WTC11 (cell line): Measurements from ENCODE around the gene S100P. TPM values are rescaled to one million over a fixed set of nuclear protein-coding genes. Genes with fewer than 3 reads are reported as not detected.

ENCODE experiments used
- ATAC-seq: fragments of 200-7000 bp; cut with Tn5 transposase; 2 replicates; pipeline ENCODE4 v1.10.0; 2021; ENCODE audit warnings: mild to moderate bottlenecking, moderate library complexity
- CTCF ChIA-PET: fragments of 300-600 bp; sonication (Branson Sonifier 250); formaldehyde crosslinking; loops from one replicate; lab custom pipeline; 2021; ENCODE audit warnings: antibody characterized with exemption; lab: Charles Lee
- POLR2A ChIA-PET: fragments of 350-600 bp; sonication (Branson Sonifier 250); formaldehyde crosslinking; loops from one replicate; lab custom pipeline; 2021; ENCODE audit warnings: antibody characterized with exemption; lab: Charles Lee
- DNase-seq: peaks from one replicate; pipeline ENCODE4 v3.0.0; 2021; ENCODE audit warnings: low spot score
- H3K27ac Mint-ChIP-seq: 2 replicates; pipeline ENCODE4 v1.8.0; 2021; ENCODE audit warnings: mixed read lengths
- H3K27me3 Mint-ChIP-seq: 2 replicates; pipeline ENCODE4 v1.8.0; 2021; ENCODE audit warnings: low read depth, mild to moderate bottlenecking, moderate library complexity, mixed read lengths
- H3K36me3 Mint-ChIP-seq: 2 replicates; pipeline ENCODE4 v1.8.0; 2021; ENCODE audit warnings: mixed read lengths
- H3K4me1 Mint-ChIP-seq: 2 replicates; pipeline ENCODE4 v1.8.0; 2022; ENCODE audit warnings: mixed read lengths
- H3K4me3 Mint-ChIP-seq: 2 replicates; pipeline ENCODE4 v1.8.0; 2021; ENCODE audit warnings: mild to moderate bottlenecking, moderate library complexity, mixed read lengths
- H3K9me3 Mint-ChIP-seq: 2 replicates; pipeline ENCODE4 v1.8.0; 2021; ENCODE audit warnings: mixed read lengths
- EMX1 ChIP-seq: fragments of 250-450 bp; sonication (Bioruptor Pico); IDR thresholded peaks from 2 replicates; pipeline ENCODE4 v1.8.0; 2021; ENCODE audit warnings: mild to moderate bottlenecking
- ERG ChIP-seq: fragments of 250-450 bp; sonication (Bioruptor Pico); IDR thresholded peaks from 2 replicates; pipeline ENCODE4 v1.8.0; 2021; ENCODE audit warnings: mild to moderate bottlenecking
- ETV6 ChIP-seq: sonication (generic); formaldehyde crosslinking; IDR thresholded peaks from 2 replicates; pipeline ENCODE4 v1.8.1; 2022; ENCODE audit warnings: mild to moderate bottlenecking, missing genetic modification reagents
- FOXP1 ChIP-seq: sonication (generic); formaldehyde crosslinking; IDR thresholded peaks from 2 replicates; pipeline ENCODE4 v1.8.0; 2022; ENCODE audit warnings: missing genetic modification reagents, mild to moderate bottlenecking, moderate library complexity, borderline replicate concordance
- GRHL2 ChIP-seq: fragments of 250-450 bp; sonication (Bioruptor Pico); IDR thresholded peaks from 2 replicates; pipeline ENCODE4 v1.8.0; 2022; ENCODE audit warnings: mild to moderate bottlenecking, moderate library complexity; ENCODE audit not compliant: insufficient replicate concordance, severe bottlenecking
- GTF2I ChIP-seq: fragments of 250-450 bp; sonication (Bioruptor Pico); conservative IDR thresholded peaks from 2 replicates; pipeline ENCODE4 v1.4.0; 2021; ENCODE audit warnings: mild to moderate bottlenecking
- IRF2 ChIP-seq: sonication (generic); formaldehyde crosslinking; IDR thresholded peaks from 2 replicates; pipeline ENCODE4 v1.8.0; 2022; ENCODE audit warnings: low read depth, missing genetic modification reagents, borderline replicate concordance
- RORB ChIP-seq: fragments of 250-450 bp; sonication (Bioruptor Pico); IDR thresholded peaks from 2 replicates; pipeline ENCODE4 v1.9.0; 2021; ENCODE audit warnings: mild to moderate bottlenecking
- SMAD3 ChIP-seq: sonication (generic); formaldehyde crosslinking; IDR thresholded peaks from 2 replicates; pipeline ENCODE4 v1.8.0; 2022; ENCODE audit warnings: missing genetic modification reagents, mild to moderate bottlenecking, borderline replicate concordance
- STAT6 ChIP-seq: sonication (generic); formaldehyde crosslinking; conservative IDR thresholded peaks from 2 replicates; pipeline ENCODE4 v1.8.1; 2023; ENCODE audit warnings: mild to moderate bottlenecking, low read depth, missing genetic modification reagents, moderate library complexity
- TP53 ChIP-seq: sonication (generic); formaldehyde crosslinking; IDR thresholded peaks from 2 replicates; pipeline ENCODE4 v1.8.1; 2023; ENCODE audit warnings: mild to moderate bottlenecking, missing genetic modification reagents
- ZNF263 ChIP-seq: sonication (generic); formaldehyde crosslinking; IDR thresholded peaks from 2 replicates; pipeline ENCODE4 v1.8.1; 2022; ENCODE audit warnings: low read depth, mild to moderate bottlenecking, moderate library complexity, missing genetic modification reagents
- ZNF281 ChIP-seq: sonication (generic); formaldehyde crosslinking; IDR thresholded peaks from 2 replicates; pipeline ENCODE4 v1.8.0; 2023; ENCODE audit warnings: mild to moderate bottlenecking, missing genetic modification reagents
- ZNF423 ChIP-seq: fragments of 250-450 bp; sonication (Bioruptor Pico); IDR thresholded peaks from 2 replicates; pipeline ENCODE4 v2.1.2; 2022; ENCODE audit warnings: mild to moderate bottlenecking, moderate library complexity
- total RNA-seq: library from RNA; stranded (reverse); gene quantifications from 3 replicates; pipeline ENCODE4 v1.2.3, GENCODE V29; 2021

Gene S100P
- total RNA-seq, 1 experiment from 2014 or later: not detected

- peaks cover 34% of the 10 kb centered on the region for H3K27me3 Mint-ChIP-seq
- peaks cover 2% of the 10 kb centered on the region; the same call in 1 of the 2 replicates for H3K4me1 Mint-ChIP-seq
- POLR2A ChIA-PET: no interaction called here
- no peak overlapping the region for H3K27ac Mint-ChIP-seq
- DNase-seq (no peak), ATAC-seq (no peak)
- H3K9me3 Mint-ChIP-seq: peaks cover 3% of the 10 kb centered on the region; the same call in 1 of the 2 replicates
- TF ChIP-seq ETV6 (CRISPR knock-in tag): no peak
- TF ChIP-seq ERG (CRISPR knock-in tag): no peak
- TF ChIP-seq GRHL2 (CRISPR knock-in tag): no peak
- TF ChIP-seq EMX1 (CRISPR knock-in tag): no peak
- no peak for TF ChIP-seq TP53 (CRISPR knock-in tag)
- TF ChIP-seq ZNF423 (CRISPR knock-in tag): no peak
- TF ChIP-seq, all 79 proteins: peak for 0
- CTCF ChIA-PET: interaction anchor here (1.4 kb wide), 1 partner anchor 25 kb away, joined by 3 read pairs; no protein-coding TSS in a partner anchor
- H3K4me3 Mint-ChIP-seq: no peak overlapping the region
- H3K36me3 Mint-ChIP-seq: no peaks in the 10 kb centered on the region
Observed at GRCh38 chr4:6655924-6656323, 37.8 kb upstream of the S100P start.

GRCh38 chr4:6657242-6658208 is 36.2 kb upstream of the S100P start:
- POLR2A ChIA-PET: interaction anchor here (0.7 kb wide), 1 partner anchor 90 kb away, joined by 3 read pairs; no protein-coding TSS in a partner anchor
- CTCF ChIA-PET: interaction anchor here (0.6 to 1.8 kb wide), 6 partner anchors 17 to 463 kb away, joined by 3 to 12 read pairs (median 3); a partner anchor contains a TSS
- DNase-seq: no peak

More at GRCh38 chr4:6657242-6658208, 36.2 kb upstream of the S100P start:
- TF ChIP-seq STAT6 (CRISPR knock-in tag) (no peak), IRF2 (no peak), RORB (CRISPR knock-in tag) (no peak), ZNF281 (CRISPR knock-in tag) (no peak), ZNF263 (CRISPR knock-in tag) (no peak), GTF2I (CRISPR knock-in tag) (no peak), SMAD3 (no peak), FOXP1 (CRISPR knock-in tag) (0 out of 2 replicates have a peak, but pooled peaks have one; percentile 13)
- Mint-ChIP-seq H3K4me1 (peaks cover 2% of the 10 kb centered on the region; the same call in 1 of the 2 replicates), H3K27me3 (peaks cover 50% of the 10 kb centered on the region), H3K27ac (no peak overlapping the region), H3K36me3 (no peaks in the 10 kb centered on the region), H3K9me3 (peaks cover 3% of the 10 kb centered on the region; the same call in 1 of the 2 replicates), H3K4me3 (no peak overlapping the region)
- ATAC-seq: no peak
